GM18951 (cell line): ENCODE data around the gene ANKRD36.
"Not testable (repeated sequence)": the region's sequence is repeated elsewhere in the genome, so short reads cannot be mapped to it uniquely, and the experiment has no call there.

Experiments used
- POLR2A ChIP-seq: IDR thresholded peaks from 4 replicates; pipeline ENCODE4 v1.6.1; 2011; ENCODE audit warnings: mild to moderate bottlenecking; ENCODE audit not compliant: insufficient read length, insufficient read depth; ENCODE audit errors: extremely low read depth
- in situ Hi-C: fragments of 300-500 bp; cut with MboI; formaldehyde crosslinking; loops from one replicate; pipeline ENCODE4 v1.12.0; 2022; ENCODE audit warnings: low sequenced_read_pairs, mixed read lengths, inconsistent platforms; ENCODE audit not compliant: unreplicated experiment

ANKRD36 gene

GRCh38 chr2:97095661-97096060, 17.3 kb upstream of the ANKRD36 start:
- no peak for TF ChIP-seq POLR2A

GRCh38 chr2:97098786-97099372, 14.1 kb upstream of the ANKRD36 start:
- in situ Hi-C loops: not testable (repeated sequence)

More at GRCh38 chr2:97095661-97096060, 17.3 kb upstream of the ANKRD36 start:
- in situ Hi-C loops: no loop called here

DNA sequence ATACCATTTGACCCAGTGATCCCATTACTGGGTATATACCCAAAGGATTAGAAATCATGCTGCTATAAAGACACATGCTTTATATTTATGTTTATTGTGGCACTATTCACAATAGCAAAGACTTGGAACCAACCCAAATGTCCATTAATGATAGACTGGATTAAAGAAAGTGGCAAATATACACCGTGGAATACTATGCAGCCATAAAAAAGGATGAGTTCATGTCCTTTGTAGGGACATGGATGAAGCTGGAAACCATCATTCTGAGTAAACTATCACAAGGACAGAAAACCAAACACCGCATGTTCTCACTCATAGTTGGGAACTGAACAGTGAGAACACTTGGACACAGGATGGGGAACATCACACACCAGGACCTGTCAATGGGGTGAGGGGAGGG, 6.1 kb upstream of the ANKRD36 start:
- in situ Hi-C loops: not testable (repeated sequence)

DNA sequence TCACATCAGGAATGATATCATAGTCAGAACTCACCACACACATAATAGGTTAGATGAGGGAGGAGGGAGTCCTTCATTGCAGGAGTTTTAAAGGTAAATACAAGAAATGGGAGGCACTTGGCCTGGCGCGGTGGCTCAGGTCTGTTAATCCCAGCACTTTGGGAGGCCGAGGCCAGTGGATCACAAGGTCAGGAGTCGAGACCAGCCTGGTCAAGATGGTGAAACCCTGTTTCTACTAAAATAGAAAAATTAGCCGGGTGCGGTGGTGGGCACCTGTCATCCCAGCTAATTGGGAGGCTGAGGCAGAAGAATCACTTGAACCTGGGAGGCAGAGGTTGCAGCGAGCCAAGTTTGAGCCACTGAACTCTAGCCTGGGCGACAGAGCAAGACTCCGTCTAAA, 1.7 kb upstream of the ANKRD36 start:
- in situ Hi-C loops: not testable (repeated sequence)

- in situ Hi-C loops: not testable (repeated sequence)
These were observed 468 bp upstream of the ANKRD36 start for GRCh38 chr2:97112320-97113049.

DNA sequence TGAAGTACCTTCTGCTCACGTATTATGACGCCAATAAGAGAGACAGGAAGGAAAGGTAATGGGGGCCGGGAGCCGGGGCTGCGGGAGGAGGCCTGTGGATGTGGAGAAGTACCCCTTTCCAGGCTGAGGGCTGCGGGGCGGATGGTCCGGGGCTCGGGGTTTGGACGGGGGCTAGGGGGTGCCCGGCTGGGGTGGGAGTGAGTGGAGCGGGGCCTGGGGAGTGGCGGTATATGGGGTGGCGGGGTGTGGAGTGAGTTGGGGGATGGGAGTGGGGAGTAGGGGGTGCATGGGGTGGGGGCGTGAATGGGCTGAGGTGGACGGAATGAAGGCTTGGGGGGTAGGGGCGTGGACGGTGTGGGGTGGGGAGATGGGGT, 916 bp downstream of the ANKRD36 start:
- in situ Hi-C loops: not testable (repeated sequence)

DNA sequence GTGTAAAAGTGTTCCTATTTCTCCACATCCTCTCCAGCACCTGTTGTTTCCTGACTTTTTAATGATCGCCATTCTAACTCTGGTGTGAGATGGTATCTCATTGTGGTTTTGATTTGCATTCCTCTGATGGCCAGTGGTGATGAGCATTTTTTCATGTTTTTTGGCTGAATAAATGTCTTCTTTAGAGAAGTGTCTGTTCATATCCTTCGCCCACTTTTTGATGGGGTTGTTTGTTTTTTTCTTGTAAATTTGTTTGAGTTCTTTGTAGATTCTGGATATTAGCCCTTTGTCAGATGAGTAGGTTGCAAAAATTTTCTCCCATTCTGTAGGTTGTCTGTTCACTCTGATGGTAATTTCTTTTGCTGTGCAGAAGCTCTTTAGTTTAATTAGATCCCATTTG, 16.1 kb downstream of the ANKRD36 start:
- in situ Hi-C loops: not testable (repeated sequence)

GRCh38 chr2:97144016-97144415, 31.1 kb downstream of the ANKRD36 start:
- in situ Hi-C loops: not testable (repeated sequence)

- in situ Hi-C loops: loop anchor here (10.0 kb wide), 1 partner anchor 1232 kb away; no protein-coding TSS in a partner anchor
These were observed 53.6 kb downstream of the ANKRD36 start for GRCh38 chr2:97166548-97166947.

DNA sequence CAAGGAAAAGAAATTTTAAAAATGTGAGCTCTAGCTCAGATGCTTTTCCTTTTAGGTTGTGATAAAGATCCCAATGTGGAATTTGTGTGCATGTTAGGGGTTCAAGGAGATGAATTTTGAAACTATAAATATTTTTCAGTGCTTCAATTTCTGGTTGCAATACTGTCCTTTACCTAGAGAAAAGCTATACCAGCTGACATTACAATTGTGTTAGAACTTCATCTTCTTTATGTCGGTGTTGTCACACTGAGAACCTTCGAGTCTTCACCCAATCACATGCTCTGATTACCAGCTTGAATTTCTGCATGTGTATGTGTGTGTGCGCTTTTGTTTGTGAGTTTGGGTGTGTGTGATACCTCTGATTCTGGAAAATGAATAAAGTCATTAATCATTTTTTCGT, 55.0 kb downstream of the ANKRD36 start:
- in situ Hi-C loops: loop anchor here (10.0 kb wide), 1 partner anchor 1233 kb away; no protein-coding TSS in a partner anchor

- in situ Hi-C loops: loop anchor here (10.0 kb wide), 1 partner anchor 1234 kb away; no protein-coding TSS in a partner anchor
These were observed 55.6 kb downstream of the ANKRD36 start for GRCh38 chr2:97168583-97168982.

GRCh38 chr2:97180391-97180790, 67.4 kb downstream of the ANKRD36 start:
- in situ Hi-C loops: not testable (repeated sequence)

DNA sequence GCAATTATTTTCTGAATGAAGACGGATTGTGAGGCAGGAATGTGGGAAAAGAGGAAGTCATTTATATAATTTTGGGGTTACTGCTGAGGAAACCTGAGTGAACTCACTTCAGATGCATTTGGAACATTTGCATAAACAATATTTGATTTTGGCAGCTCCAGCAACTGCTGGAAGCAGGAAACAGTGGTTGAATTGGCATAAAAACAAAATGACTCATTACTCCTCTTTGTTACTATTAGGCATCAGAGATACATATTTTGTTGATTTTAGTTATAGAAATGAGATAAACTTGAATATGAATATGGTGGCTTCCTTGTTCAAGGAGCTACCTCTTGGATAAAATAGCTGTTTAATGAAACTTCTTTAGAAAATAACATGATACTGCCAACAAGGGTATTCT, 82.4 kb downstream of the ANKRD36 start:
- in situ Hi-C loops: not testable (repeated sequence)

GRCh38 chr2:97197251-97197650, 84.3 kb downstream of the ANKRD36 start:
- in situ Hi-C loops: not testable (repeated sequence)

GRCh38 chr2:97200887-97201286, 87.9 kb downstream of the ANKRD36 start:
- in situ Hi-C loops: loop anchor here (25.0 kb wide), 1 partner anchor 361 kb away; no protein-coding TSS in a partner anchor

DNA sequence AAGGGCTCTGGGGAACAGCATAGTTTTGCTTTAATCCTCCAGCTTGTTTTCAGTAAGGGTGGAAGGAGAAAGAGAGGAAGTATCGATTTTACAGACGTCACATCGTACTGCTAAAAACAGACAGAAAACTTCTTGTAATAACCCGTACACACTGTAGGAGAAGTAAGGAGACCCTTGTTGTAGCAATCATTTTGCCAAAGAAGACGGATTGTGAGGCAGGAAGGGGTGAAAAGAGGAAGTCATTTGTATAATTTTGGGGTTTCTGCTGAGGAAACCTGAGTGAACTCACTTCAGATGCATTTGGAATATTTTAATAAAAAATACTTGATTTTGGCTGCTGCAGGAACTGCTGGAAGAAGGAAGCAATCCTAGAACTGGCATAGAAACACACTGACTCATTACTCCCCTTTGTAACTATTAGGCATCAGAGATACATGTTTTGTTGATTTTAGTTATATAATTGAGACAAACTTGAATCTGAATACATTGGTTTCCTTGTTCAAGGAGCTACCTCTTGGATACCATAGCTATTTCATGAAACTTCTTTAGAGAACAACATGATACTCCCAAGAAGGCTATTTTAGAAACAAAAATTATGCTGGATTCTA, 89.8 kb downstream of the ANKRD36 start:
- in situ Hi-C loops: loop anchor here (25.0 kb wide), 1 partner anchor 360 kb away; no protein-coding TSS in a partner anchor
